NB4 (cell line): ENCODE results near the gene KCTD5.

Source experiments
- DNase-seq: peaks from one replicate; pipeline ENCODE4 v3.0.0; 2010; ENCODE audit warnings: low read depth
- H3K4me3 ChIP-seq: one replicate; pipeline ENCODE4 v1.5.1; 2011; ENCODE audit warnings: mild to moderate bottlenecking, low read depth, low read length, moderate library complexity
- CTCF ChIP-seq: IDR thresholded peaks from one replicate; pipeline ENCODE4 v1.5.1; 2012; ENCODE audit warnings: low read depth, low read length
- MAX ChIP-seq: IDR thresholded peaks from 2 replicates; pipeline ENCODE4 v1.6.1; 2011; ENCODE audit warnings: low read depth, low read length
- MYC ChIP-seq: IDR thresholded peaks from 2 replicates; pipeline ENCODE4 v1.6.1; 2011; ENCODE audit warnings: low read depth, low read length
- POLR2A ChIP-seq: IDR thresholded peaks from 2 replicates; pipeline ENCODE4 v1.6.1; 2011; ENCODE audit warnings: mild to moderate bottlenecking; ENCODE audit not compliant: insufficient read length; ENCODE audit errors: extremely low read depth

The KCTD5 gene

GRCh38 chr16:2745961-2746360 is 63.6 kb downstream of the KCTD5 start:
- TF ChIP-seq CTCF, result no peak
- no peak for TF ChIP-seq MAX
- no peak for TF ChIP-seq MYC
- no peak for TF ChIP-seq POLR2A
- H3K4me3 ChIP-seq, result no peak overlapping the region
- DNase-seq, result no peak

- no peak for DNase-seq
- no peak overlapping the region for H3K4me3 ChIP-seq
- TF ChIP-seq POLR2A, result no peak
Measured at GRCh38 chr16:2748757-2749455, 66.6 kb downstream of the KCTD5 start.

GRCh38 chr16:2749476-2749875 is 67.2 kb downstream of the KCTD5 start:
- no peak overlapping the region for H3K4me3 ChIP-seq
- TF ChIP-seq MAX, result no peak
- no peak for TF ChIP-seq MYC
- TF ChIP-seq POLR2A, result no peak
- no peak for TF ChIP-seq CTCF
- no peak for DNase-seq

GRCh38 chr16:2749936-2750335 is 67.6 kb downstream of the KCTD5 start:
- TF ChIP-seq POLR2A (no peak), CTCF (no peak), MYC (no peak), MAX (no peak)
- DNase-seq, result no peak
- no peak overlapping the region for H3K4me3 ChIP-seq

- DNase-seq, result peak; percentile 93
- TF ChIP-seq CTCF, result no peak
- TF ChIP-seq POLR2A, result peak; percentile 75
- no peak for TF ChIP-seq MAX
- H3K4me3 ChIP-seq, result peak overlapping the region; percentile 94
Measured at GRCh38 chr16:2751577-2752034, 69.3 kb downstream of the KCTD5 start.

GRCh38 chr16:2752035-2752849 is 69.9 kb downstream of the KCTD5 start, which contains the start of gene SRRM2:
SRRM2 (plus strand) TSS chr16:2752638; CDS start chr16:2756365, 3,727 bp downstream.
- H3K4me3 ChIP-seq, result peak within 1 kb of the TSS; percentile 99
- DNase-seq, result peak; percentile 97
- TF ChIP-seq POLR2A, result peak; percentile 75
- peak; percentile 84 for TF ChIP-seq MYC
- peak; percentile 61 for TF ChIP-seq MAX
- TF ChIP-seq CTCF, result no peak
